NCI-H524 (cell line): ENCODE results near the gene KAZALD1.

Experiments
- DNase-seq, 2 experiments: peaks; one replicate each; lab custom pipeline; 2025; lab: John Stamatoyannopoulos, UW

Gene KAZALD1

GRCh38 chr10:101095550-101096213, 33.9 kb downstream of the KAZALD1 start:
- DNase-seq: peak in 1 of 2 experiments; percentile 42

DNA sequence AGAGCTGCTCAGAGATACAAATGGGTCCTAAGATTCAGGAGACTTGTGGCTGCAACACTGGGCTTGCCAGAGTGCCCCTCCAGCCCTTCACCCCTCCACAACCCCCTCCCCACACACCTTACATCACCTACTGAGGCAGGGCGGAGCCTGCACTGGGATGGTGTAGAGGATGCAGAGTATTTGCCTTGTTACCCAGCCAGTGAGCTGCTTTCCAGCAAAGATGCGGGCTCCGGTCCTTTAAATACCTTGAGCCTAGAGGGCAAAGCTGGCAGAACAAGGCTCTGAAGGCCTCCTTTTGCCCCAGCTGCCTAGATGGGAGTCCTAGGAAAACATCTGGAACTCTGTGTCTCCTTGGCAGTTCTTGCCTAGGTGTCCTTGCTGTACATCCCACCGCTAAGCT, 34.6 kb downstream of the KAZALD1 start:
- DNase-seq: no peak

DNA sequence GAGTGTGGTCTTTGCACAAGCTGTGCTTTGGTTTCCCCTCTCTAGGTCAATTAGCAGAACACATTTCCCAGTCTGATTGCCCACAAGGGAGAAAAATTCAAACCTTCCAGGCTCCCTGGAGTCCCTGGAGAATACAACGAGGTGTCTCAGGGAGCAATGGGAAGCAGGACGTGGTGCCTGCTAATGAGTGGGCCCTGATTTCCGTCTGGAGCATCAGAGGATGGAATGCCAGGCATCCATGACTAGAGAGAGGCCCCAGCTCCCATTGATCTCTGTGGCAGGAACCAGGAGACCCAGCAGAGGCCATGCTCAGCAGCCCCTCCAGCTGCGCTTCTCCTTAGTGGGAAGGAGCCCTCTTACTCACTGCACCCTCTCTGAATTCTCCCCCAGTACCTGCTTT, 36.1 kb downstream of the KAZALD1 start:
- DNase-seq: no peak

GRCh38 chr10:101099901-101100300, 38.1 kb downstream of the KAZALD1 start:
- no peak for DNase-seq

GRCh38 chr10:101101372-101101881, 39.6 kb downstream of the KAZALD1 start:
- DNase-seq: no peak

DNA sequence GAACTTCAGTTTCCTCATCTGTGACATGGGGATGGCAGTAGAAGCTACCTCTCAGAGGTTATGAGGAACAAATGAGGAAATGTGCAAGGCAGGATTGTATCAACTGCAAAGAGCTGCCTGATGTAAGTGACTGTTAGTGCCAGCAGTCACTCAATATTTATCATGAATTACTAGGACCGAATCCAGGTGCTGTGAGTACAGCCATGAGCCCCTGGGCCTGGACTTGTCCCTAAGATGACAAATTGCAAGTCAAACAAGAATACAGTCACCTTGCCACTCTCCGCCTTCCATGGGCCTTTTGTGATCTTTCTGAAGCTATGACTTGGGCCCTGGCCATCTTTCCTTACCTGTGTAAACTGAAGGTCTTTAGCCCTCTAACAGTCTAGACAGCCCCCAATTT, 41.6 kb downstream of the KAZALD1 start:
- no peak for DNase-seq

DNA sequence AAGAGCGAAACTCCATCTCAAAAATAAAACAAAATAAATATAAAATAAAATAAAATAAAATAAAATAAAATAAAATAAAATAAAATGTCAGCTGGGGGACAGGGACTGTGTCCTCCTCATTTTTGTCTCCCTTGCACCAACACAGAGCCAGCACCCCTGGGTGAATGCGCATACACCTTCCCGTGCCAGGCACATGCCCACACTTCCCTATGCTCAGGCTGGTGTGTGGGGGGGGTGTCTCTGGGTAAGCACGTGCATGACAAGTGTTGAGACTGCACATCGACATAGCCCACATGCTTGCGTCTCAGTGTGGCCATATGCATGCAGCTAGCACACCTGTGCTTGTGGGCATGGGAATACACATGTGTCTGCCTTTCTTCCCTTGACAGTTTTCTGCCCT, 44.6 kb downstream of the KAZALD1 start:
- DNase-seq: no peak

DNA sequence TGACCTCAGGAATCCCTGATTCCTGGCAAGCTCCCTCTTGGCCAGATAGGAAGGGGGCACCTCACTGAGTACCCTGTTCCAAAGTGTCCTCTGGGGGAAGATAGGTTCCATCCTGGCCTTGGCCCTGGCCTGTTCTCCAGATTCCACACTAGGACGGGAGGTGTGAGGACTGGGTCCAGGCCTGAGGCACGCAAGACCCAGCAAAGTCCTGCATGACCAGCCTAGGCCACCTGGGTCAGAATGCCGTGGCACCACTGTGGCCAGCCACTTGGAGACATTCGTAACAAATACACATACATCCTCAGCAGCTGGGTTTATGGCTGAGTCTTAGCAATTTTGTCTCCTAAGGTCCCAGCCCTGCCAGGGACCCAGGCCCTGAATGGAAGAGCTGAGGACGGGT, 46.0 kb downstream of the KAZALD1 start:
- DNase-seq: no peak

DNA sequence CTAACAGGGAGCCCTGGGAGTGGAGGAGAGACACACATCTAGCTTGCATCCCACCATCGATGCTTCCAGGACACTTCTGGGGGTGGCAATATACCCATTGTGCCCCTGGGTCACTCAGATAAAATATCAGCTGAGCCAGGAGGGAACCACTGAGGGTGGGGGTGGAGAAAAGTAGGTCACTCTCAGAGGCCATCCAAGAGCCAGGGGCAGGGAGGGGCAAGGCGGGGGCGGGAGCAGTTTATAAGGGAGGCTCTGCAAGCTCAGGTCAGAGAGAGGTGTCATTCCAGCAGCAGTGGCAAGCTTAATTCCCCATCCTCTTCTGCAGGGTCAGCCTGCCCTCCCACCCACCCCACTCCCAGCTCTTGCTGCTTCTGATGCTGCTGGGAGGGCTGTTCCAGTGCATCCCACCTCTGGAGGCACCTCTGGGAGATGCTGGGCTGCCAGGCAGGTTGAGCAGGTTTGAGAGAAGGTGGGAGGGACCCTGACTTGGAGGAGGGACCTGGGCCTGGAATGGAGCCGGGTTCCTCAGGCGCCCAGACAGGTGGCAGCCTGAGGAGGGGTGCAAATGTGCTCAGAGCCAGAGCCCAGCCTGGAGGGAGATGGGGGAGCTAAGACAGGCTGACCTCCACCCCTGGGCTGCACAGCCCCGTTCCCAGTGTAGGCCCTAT, 49.2 kb downstream of the KAZALD1 start:
- no peak for DNase-seq

DNA sequence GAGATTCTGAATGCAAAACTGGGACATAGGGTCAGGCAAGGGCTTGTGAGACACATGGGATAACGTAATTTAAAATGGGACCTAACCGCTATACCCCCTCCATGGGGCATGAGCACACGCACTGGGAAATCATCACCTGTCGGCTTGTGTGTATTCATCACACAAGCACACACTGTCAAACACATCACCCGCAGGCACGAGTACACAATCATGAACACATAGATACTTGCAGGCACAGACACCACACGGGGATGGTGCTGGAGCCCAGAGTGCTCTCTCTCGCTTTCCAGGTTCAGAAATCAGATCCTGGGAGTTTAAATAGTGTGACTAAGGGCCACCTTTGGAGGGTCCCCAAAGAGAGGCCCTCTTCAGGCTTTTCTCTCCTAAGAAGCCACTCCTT, 49.8 kb downstream of the KAZALD1 start:
- DNase-seq: no peak

DNA sequence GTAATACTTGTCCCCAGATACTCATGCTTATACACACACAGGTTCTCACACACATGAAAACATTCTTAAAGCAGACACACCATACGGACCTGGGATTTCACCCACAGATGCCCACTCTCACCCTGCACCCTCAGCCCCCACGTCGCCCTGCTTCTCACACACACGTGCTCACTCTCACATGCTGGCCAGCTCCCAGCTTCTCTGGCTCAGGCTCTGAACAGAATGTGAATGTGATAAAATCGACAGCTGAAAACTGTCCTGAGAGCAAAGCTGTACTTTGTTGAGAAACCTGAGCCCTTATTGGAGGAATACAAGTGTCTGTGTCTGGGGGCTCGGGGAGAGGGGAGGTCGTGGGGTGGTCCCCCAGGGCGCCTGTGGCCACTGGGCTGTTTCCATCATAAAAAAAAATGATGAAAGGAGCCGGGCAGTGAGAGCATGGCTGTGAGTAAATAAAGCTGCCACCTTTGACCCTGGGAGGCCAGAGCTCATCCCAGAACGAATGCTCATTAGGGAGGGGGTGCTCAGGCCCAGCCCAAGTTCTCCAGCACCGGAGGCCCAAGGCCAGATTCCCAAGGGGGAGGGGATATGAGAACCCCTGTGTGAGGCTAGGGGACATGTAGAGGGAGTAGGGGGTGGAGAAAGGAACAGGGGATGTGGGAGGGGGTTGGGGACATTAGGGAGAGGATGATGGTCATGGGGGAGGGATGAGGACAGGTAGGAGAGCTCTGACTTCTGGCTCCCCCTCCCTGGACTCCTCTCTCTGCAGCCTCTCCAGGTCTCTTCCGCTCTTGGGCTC, 51.2 kb downstream of the KAZALD1 start:
- no peak for DNase-seq

- no peak for DNase-seq
Measured at GRCh38 chr10:101113890-101114403, 52.2 kb downstream of the KAZALD1 start.

- no peak for DNase-seq
Measured at GRCh38 chr10:101114646-101115045, 52.9 kb downstream of the KAZALD1 start.
